Mononuclear cell (primary cell): Measurements from ENCODE around the gene RPP40. TPM values are rescaled to one million over a fixed set of nuclear protein-coding genes. Genes with fewer than 3 reads are reported as not detected.

Source experiments
- H3K27me3 ChIP-seq: 2 replicates; pipeline ENCODE4 v1.6.0; 2011; ENCODE audit warnings: low read length, control low read depth; ENCODE audit not compliant: insufficient read depth
- H3K4me1 ChIP-seq: 2 replicates; pipeline ENCODE4 v1.5.1; 2011; ENCODE audit warnings: mild to moderate bottlenecking, low read length, control low read depth; ENCODE audit not compliant: insufficient read depth
- H3K4me3 ChIP-seq: 2 replicates; pipeline ENCODE4 v1.5.1; 2011; ENCODE audit warnings: mild to moderate bottlenecking, low read length, moderate library complexity
- H3K9me3 ChIP-seq: 2 replicates; pipeline ENCODE4 v1.5.1; 2011; ENCODE audit warnings: low read depth, mild to moderate bottlenecking, control low read depth, low read length
- total RNA-seq: library from RNA; depleted of rRNA; stranded (reverse); fragments of >200 nt; gene quantifications from one replicate; pipeline ENCODE4 v1.2.3, GENCODE V29; 2012

Gene RPP40
- total RNA-seq, 1 donor: 1.3 TPM

DNA sequence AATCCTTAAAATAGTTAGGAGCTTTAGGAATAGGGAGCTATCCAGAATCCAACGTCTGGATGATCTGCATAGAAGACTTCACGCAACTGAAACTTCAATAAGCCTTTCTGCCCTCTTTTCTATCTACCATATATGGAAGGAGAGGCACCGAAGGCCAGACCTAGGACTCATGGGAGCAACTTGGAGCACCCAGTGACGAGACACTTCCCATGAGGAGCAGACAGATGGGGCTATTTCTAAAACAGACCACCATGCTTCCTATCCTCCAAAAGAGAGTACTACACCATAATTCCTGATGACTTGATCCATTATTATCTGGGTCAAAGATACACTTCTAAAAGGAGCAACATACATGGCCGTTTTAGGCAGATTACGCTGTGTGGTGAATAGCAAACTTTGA, 6.0 kb downstream of the RPP40 start:
- Histone ChIP-seq H3K4me3 (no peak overlapping the region), H3K4me1 (no peaks in the 10 kb centered on the region), H3K9me3 (no peaks in the 10 kb centered on the region), H3K27me3 (no peaks in the 10 kb centered on the region)

- Histone ChIP-seq H3K4me3 (no peak overlapping the region), H3K9me3 (no peaks in the 10 kb centered on the region), H3K27me3 (no peaks in the 10 kb centered on the region), H3K4me1 (no peaks in the 10 kb centered on the region)
Measured at GRCh38 chr6:4994741-4995140, 9.1 kb downstream of the RPP40 start.

DNA sequence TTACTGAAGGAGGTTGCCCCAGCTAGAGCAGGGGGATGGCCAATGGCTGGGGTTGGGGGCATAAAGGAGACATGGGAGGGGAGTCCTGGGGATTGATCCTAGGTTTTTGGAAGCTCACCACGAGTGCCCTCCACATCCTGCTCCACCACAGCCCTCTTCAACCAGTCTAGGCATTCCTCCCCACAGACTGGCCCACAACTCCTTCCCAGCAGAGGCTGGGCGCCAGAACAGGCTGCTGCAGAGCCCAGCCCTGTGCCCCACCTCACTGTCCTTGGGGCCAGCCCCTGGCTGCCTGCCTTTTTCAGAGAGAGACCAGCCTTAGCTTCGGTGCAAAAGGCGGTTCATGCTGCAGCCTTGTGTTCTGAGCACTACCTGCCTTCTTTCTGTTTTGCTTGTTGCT, 16.4 kb downstream of the RPP40 start:
- no peaks in the 10 kb centered on the region for H3K4me1 ChIP-seq

DNA sequence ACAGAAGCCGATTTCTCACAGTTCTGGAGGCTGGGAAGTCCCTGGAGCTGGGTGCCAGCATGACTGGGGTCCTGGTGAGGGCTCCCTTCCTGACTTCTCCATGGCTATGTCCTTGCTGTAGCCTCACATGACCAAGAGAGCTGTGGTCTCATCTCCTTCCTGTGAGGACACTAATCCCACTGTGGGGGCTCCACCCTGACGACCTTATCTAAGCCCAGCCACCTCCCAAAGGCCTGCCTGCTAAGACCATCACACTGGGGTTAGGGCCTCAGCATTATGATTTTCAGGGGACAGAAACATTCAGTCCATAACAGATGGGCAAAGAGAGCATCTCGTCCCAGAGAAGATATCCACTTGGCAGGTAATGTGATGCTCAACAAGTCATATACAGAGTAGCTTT, 16.8 kb downstream of the RPP40 start:
- Histone ChIP-seq H3K9me3 (no peaks in the 10 kb centered on the region), H3K4me1 (no peaks in the 10 kb centered on the region), H3K4me3 (no peak overlapping the region), H3K27me3 (no peaks in the 10 kb centered on the region)

More for the DNA sequence above, 16.4 kb downstream of the RPP40 start:
- Histone ChIP-seq H3K9me3 (no peaks in the 10 kb centered on the region), H3K4me3 (no peak overlapping the region), H3K27me3 (no peaks in the 10 kb centered on the region)

DNA sequence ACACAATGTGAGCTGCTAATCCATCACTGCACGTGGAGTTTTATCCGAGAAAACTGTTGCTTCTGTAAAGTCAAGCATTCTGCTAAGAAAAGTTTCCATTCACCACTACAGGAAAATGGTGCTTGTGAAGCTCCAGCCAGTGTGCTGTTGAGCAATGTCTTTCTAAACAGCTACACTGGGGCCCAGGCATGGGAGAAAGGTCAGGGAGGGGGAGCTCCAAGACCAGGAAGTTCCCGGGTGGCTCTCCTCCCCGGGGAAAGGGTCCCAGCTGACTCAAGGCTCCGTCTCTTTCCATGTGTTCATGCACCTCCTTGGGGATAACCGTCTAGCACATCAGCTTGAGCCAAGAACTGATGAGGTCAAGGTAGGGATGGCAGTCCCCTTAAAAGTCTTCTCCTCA, 20.5 kb downstream of the RPP40 start:
- Histone ChIP-seq H3K4me1 (no peaks in the 10 kb centered on the region), H3K9me3 (peaks cover 8% of the 10 kb centered on the region), H3K4me3 (no peak overlapping the region), H3K27me3 (no peaks in the 10 kb centered on the region)

- Histone ChIP-seq H3K4me3 (no peak overlapping the region), H3K27me3 (no peaks in the 10 kb centered on the region), H3K4me1 (no peaks in the 10 kb centered on the region), H3K9me3 (peaks cover 8% of the 10 kb centered on the region)
Measured at GRCh38 chr6:4981761-4982160, 22.1 kb downstream of the RPP40 start.

DNA sequence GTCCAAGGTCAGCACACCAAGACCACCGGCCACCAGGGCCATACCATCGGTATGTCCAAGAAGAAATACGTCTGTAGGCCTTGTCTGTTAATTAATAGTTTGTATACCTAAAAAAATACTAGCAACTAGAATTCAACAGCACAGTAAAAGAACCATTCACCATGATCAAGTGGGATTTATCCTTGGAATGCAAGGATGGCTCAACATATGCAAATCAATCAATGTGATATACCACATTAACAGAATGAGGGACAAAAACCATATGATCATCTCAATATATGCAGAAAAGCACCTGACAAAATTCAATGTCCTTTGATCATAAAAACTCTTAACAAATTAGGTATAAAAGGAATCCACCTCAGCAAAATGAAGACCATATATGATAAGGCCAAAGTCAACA, 24.4 kb downstream of the RPP40 start:
- Histone ChIP-seq H3K4me3 (no peak overlapping the region), H3K27me3 (no peaks in the 10 kb centered on the region), H3K4me1 (no peaks in the 10 kb centered on the region), H3K9me3 (peaks cover 8% of the 10 kb centered on the region)

- H3K9me3 ChIP-seq: peaks cover 8% of the 10 kb centered on the region
- no peaks in the 10 kb centered on the region for H3K4me1 ChIP-seq
- H3K4me3 ChIP-seq: no peak overlapping the region
- no peaks in the 10 kb centered on the region for H3K27me3 ChIP-seq
Measured at GRCh38 chr6:4977468-4977867, 26.4 kb downstream of the RPP40 start.

DNA sequence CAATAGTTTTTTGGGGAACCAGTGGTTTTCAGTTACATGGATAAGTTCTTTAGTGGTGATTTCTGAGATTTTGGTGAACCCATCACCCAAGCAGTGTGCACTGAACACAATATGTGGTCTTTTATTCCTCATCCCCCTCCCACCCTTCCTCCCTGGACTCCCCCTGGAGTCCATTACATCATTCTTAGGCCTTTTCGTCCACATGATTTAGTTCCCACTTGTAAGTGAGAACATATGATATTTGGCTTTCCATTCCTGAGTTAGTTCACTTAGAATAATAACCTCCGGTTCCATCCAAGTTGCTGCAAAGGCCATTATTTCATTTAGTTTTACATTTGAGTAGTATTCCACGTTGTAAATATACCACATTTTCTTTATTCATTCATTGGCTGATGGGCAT, 28.3 kb downstream of the RPP40 start:
- no peaks in the 10 kb centered on the region for H3K4me1 ChIP-seq
- H3K27me3 ChIP-seq: no peaks in the 10 kb centered on the region
- peaks cover 8% of the 10 kb centered on the region for H3K9me3 ChIP-seq
- no peak overlapping the region for H3K4me3 ChIP-seq

DNA sequence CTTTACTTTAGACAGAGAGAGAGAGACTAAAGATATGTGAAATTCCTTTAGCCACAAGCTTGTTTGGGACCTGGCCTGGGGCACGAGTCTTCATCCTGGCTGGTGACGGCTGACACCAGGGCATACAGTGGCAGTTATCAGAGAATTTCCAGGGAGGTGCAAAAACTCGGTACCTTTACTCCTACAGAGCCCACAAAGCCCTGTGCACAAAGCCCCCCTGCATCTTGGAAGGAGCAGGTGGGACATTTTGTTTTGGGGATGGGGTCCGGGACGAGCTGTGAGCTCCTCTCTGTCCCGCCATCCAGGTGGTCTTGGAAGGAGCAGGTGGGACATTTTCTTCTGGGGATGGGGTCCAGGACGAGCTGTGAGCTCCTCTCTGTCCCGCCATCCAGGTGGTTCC, 28.9 kb downstream of the RPP40 start:
- peaks cover 8% of the 10 kb centered on the region for H3K9me3 ChIP-seq
- H3K27me3 ChIP-seq: no peaks in the 10 kb centered on the region
- no peaks in the 10 kb centered on the region for H3K4me1 ChIP-seq
- no peak overlapping the region for H3K4me3 ChIP-seq

DNA sequence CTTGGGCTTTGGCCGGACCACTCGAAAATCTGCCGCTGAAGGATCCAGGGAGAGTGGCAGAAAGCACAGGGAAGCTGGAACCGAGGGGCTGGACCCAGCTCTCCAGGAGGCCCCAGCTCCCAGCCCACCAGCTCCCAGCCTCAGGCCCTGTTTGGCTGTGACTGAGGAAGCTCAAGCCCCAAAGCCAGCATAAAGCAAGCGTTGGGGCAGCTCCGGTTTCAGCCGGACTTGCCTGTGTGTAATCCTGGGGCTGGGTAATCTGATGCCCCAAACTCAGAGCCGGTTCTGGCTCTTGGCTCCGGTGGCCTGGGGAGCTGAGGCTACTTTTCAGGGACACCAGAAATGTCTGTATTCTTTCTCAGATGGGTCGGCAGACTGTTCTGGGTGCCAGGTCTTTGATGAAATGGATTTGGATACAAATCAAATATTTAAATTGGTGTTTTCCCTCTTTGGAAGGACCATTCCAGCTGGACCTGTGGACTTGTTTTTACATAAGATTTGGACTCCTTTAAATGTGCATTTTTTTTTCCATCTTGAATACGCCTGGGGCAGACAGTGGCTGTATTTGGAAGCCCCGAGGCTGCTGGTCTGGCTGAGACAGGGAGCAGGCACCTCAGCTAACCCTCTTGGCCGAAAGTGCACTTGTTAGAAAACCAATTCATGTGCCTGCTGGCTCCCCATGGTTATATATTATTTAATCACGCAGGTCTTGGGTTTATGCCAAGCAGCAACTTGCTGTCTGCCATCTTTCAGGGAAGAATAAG, 29.7 kb downstream of the RPP40 start:
- Histone ChIP-seq H3K4me3 (no peak overlapping the region), H3K4me1 (no peaks in the 10 kb centered on the region), H3K9me3 (peaks cover 2% of the 10 kb centered on the region), H3K27me3 (no peaks in the 10 kb centered on the region)

- Histone ChIP-seq H3K4me1 (no peaks in the 10 kb centered on the region), H3K9me3 (no peaks in the 10 kb centered on the region), H3K27me3 (no peaks in the 10 kb centered on the region), H3K4me3 (no peak overlapping the region)
Measured at GRCh38 chr6:4973415-4973814, 30.4 kb downstream of the RPP40 start.

DNA sequence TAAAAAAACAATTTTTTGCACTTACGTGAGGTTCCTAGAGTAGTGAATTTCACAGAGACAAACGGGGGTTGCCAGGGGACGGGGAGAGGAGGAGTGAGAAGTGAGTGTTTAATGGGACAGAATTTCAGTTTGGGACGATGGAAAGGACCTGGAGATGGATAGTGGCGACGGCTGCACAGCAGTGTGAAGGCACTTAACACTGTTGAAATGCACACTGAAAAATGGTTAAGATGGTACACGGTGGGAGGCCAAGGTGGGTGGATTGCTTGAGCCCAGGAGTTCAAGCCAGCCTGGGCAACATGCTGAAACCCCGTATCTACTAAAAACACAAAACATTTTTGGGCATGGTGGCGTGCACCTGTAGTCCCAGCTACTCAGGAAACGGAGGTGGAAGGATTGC, 31.4 kb downstream of the RPP40 start:
- H3K4me1 ChIP-seq: no peaks in the 10 kb centered on the region
- H3K9me3 ChIP-seq: no peaks in the 10 kb centered on the region
- no peak overlapping the region for H3K4me3 ChIP-seq
- H3K27me3 ChIP-seq: no peaks in the 10 kb centered on the region

- Histone ChIP-seq H3K4me1 (no peaks in the 10 kb centered on the region), H3K4me3 (no peak overlapping the region), H3K27me3 (no peaks in the 10 kb centered on the region), H3K9me3 (no peaks in the 10 kb centered on the region)
Measured at GRCh38 chr6:4971851-4972250, 32.0 kb downstream of the RPP40 start.

DNA sequence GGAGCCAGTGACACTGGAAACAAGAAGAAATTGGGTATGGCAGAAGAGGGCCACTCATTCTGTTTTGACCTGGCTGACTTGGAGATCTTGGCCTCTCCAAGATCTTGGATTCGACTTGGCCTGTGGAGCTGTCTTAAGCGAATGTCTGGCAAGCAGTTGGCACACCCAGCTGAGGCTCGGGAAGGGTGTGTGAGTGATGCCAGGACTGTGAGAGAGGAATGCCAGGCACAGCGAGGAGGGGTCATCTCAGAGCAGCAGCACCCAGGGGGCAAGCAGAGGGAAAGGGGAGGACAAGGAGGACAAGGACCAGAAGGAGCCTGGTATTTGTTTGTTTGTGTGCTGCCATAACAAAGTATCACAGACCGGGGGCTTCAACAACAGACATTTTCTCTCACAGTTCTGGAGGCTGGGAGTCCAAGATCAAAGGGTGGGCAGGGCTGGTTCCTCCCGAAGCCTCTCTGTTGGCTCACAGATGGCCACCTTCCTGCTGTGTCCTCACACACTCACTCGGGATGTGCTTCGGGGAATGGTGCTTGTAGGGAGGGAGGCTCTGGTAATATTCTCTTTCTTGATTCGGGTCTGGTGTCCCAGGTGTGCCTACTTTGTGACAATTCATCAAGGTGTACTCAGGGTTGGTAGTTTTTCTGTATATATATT, 33.0 kb downstream of the RPP40 start:
- no peak overlapping the region for H3K4me3 ChIP-seq
- no peaks in the 10 kb centered on the region for H3K9me3 ChIP-seq
- H3K4me1 ChIP-seq: no peaks in the 10 kb centered on the region
- H3K27me3 ChIP-seq: no peaks in the 10 kb centered on the region
